Neural cell (in vitro differentiated cells): ENCODE data around the gene BHLHE23.

ENCODE experiments used
- CTCF ChIP-seq: fragments of 450-650 bp; IDR thresholded peaks from 2 replicates; pipeline ENCODE4 v1.5.1; 2014; ENCODE audit warnings: antibody characterized with exemption, mild to moderate bottlenecking, moderate library complexity; ENCODE audit not compliant: poor library complexity, severe bottlenecking
- POLR2AphosphoS5 ChIP-seq: IDR thresholded peaks from 2 replicates; pipeline ENCODE4 v1.6.1; 2012
- RAD21 ChIP-seq: fragments of 450-650 bp; conservative IDR thresholded peaks from 2 replicates; pipeline ENCODE4 v1.6.1; 2014; ENCODE audit warnings: antibody characterized with exemption, mild to moderate bottlenecking, moderate library complexity

DNA sequence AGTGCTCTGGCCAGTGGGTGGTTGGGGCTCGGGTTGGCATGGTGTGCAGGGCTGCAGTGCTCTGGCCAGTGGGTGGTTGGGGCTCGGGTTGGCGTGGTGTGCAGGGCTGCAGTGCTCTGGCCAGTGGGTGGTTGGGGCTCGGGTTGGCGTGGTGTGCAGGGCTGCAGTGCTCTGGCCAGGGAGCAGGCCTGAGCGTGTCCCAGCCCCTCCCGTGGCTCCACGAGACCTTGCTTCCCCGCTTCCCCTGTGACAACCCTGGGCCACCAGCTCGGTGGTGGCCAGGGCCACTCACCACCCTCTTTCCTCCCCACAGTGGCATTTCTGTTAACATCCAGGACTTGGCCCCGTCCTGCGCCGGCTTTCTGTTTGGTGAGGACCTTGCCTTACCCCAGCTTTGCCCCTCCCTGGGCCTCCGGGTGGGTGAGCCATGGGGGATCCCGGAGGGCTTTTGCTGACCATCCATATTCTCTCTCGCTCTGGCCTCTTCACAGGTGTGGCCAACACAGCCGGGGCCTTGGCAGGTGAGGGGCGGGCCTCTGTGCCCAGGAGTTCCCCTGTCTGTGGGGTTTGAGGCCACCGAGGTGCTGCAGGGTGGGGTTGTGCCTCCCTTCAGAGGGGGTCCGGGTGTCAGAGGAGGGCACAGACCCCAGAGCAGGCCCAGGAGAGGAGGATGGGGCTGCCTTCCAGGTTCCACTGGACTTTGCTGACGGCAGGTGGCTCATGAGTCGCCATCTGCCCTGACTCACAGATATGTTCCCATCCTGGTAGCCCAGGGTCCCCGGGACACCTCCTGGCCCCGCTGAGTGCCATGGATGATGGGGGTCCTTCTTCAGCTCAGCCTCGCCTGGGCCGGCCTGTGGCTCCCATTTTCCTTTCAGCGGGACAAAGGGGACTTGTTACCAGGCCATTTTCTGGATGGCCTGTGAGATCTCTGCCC lies 40.3 kb downstream of the BHLHE23 start:
- TF ChIP-seq RAD21 (no peak), POLR2AphosphoS5 (no peak), CTCF (no peak)
